HG03378 (cell line): ENCODE data around the gene BTRC.
"Not testable (repeated sequence)": the region's sequence is repeated elsewhere in the genome, so short reads cannot be mapped to it uniquely, and the experiment has no call there.

Experiments used
- ATAC-seq: cut with Tn5 transposase; IDR thresholded peaks from one replicate; pipeline ENCODE4 v1.9.1; 2021; ENCODE audit warnings: mild to moderate bottlenecking, moderate library complexity; ENCODE audit not compliant: unreplicated experiment

Gene BTRC

DNA sequence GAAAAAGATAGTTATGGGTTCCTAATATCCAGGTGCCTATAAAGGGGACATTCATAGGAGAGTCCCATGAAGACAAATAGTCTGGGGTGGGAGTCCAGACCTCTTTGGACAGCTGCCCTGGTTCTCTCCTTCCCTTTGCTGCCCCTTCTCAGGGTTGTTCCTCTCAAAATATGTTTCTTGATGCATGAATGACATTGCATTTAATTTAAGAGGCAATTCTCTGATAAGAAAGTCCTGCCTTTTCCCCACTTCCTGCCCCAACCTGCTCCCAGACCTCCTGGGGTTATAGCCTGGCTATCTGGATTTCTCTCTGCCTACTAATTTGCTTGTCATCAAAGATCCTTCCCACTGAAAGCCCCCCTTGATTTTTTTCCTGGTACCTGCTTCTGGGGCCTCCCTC lies 12.5 kb upstream of the BTRC start:
- no peak for ATAC-seq

- ATAC-seq, result no peak
Observed at GRCh38 chr10:101346177-101346576, 7.8 kb upstream of the BTRC start.

- ATAC-seq, result no peak
Observed at GRCh38 chr10:101351017-101351416, 2.9 kb upstream of the BTRC start.

- ATAC-seq, result no peak
Observed at GRCh38 chr10:101351477-101351876, 2.5 kb upstream of the BTRC start.

- ATAC-seq, result not testable (repeated sequence)
Observed at GRCh38 chr10:101352857-101353256, 1.1 kb upstream of the BTRC start.

GRCh38 chr10:101354328-101355071 lies 535 bp downstream of the BTRC start:
- ATAC-seq, result no peak

- ATAC-seq, result no peak
Observed at GRCh38 chr10:101355072-101355706, 1.2 kb downstream of the BTRC start.

DNA sequence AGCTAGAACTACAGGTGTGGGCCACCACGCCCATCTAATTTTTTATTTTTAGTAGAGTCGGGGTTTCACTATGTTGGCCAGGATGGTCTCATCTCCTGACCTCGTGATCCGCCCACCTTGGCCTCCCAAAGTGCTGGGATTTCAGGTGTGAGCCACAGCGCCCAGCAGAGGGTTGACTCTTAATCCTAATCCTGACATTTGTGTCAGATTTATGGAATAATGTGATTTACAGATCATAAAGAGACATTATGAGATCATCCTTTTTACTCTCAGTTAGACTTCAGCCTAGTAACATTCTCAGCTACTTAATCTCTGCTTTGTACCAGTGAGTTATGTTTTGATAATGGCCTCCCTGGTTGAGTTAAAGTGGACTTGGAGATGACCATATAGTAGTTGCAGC lies 2.2 kb downstream of the BTRC start:
- no peak for ATAC-seq

GRCh38 chr10:101357958-101358357 lies 4.0 kb downstream of the BTRC start:
- ATAC-seq, result no peak

- ATAC-seq, result no peak
Observed at GRCh38 chr10:101358706-101359300, 4.8 kb downstream of the BTRC start.

- not testable (repeated sequence) for ATAC-seq
Observed at GRCh38 chr10:101360090-101360489, 6.1 kb downstream of the BTRC start.

DNA sequence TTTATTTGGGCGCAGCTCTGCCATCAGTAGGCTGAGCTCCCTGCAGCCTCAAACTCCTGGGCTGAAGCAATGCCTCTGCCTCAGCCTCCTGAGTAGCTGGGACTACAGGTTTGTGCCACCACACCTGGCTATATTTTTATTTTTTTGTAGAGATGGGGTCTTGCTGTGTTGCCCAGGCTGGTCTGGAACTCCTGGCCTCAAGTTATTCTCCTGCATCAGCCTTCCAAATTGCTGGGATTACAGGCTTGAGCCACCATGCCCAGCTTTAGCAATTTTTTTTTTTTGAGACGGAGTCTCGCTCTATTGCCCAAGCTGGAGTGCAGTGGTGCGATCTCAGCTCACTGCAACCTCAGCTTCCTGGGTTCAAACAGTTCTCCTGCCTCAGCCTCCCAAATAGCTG lies 6.9 kb downstream of the BTRC start:
- not testable (repeated sequence) for ATAC-seq

DNA sequence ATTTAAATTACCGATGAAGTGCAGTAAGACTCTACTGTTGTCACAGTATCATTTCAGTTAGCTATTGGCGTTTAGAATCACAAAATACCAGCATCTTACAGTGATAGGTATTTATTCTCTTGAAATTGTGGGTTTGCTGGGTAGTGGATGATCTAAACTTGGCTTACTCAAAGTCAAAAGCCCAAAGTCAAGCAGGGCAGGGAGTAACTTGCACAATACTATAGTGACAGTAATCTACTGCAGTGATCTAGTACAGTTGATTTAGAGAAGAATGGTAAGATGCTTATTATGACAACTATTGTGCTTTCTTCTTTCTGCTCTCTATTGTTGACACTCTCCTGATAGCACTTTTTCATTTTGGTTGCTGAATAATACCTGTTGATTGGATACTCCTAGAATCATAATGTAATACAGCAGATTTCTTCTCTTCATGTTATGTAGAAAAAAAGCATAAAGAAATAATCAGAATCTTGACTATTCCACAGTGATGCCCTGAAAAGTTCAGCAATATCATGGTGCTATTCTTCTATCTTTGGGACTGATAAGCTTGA lies 10.0 kb downstream of the BTRC start:
- no peak for ATAC-seq

DNA sequence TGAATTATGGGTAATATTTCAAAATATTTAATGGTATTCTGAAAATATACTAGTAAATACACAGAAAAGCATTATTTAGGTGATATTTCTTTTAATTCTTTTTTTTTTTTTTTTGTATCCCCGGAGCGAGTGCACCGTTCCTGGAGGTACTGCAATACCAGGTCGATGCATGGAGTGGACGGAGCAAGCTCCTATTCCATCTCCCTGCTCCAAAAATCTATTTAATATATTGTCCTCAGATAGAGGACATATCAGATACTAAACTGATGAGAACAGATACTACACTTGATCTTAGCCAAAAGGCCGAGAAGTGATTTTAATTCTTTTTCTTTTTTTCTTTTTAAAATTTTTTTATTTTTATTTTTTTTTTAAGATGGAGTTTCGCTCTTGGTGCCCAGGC lies 10.8 kb downstream of the BTRC start:
- ATAC-seq, result no peak

DNA sequence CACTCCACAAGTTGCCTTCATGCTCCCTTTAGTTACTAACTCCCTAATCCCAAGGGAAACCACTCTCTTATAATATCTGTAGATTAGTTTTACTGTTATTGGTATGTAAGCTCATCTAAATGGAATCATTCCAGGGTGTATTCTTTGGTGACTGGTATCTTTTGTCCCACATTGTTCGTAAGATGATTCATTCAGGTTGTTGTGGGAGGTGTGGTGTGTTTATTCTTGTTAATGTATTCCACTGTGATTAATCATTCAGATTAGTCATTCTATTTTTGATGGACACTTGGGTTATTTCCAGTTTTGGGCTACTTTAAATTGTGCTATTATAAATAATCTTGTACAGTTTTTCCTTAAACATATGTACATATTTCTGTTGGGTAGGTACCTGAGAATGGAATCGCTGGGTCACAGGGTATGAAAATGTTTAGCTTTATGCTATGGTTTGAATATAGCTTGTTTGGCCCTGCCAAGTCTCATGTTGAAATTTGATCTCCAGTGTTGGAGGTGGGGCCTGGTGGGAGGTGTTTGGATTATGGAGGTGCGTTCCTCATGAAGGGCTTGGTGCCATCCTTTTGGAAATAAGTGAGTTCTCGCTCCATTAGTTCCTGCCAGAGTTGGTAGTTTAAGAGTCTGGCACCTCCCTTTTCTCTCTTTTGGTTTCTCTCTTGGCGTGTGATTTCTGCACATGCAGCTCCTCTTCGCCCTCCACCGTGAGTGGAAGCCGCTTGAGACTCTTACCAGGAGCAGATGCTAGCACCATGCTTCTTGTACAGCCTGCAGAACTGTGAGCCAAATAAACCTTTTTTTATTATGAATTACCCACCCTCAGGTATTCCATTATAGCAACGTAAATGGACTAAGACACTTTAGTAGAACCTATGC lies 13.8 kb downstream of the BTRC start:
- no peak for ATAC-seq

GRCh38 chr10:101373063-101373462 lies 19.1 kb downstream of the BTRC start:
- ATAC-seq, result no peak

GRCh38 chr10:101373993-101374392 lies 20.0 kb downstream of the BTRC start:
- ATAC-seq, result not testable (repeated sequence)

DNA sequence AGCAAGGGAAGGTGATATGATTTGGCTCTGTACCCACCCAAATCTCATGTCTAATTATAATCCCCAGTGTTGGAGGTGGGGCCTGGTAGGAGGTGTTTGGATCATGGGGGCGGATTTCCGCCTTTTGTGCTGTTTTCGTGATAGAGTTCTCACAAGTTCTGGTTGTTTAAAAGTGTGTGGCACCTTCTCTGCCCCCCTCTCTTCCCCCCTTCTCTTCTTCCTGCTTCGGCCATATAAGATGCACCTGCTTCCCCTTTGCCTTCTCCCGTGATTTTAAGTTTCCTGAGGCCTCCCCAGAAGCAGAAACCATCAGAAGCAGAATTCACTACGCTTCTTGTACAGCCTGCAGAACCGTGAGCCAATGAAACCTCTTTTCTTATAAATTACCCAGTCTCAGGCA lies 21.1 kb downstream of the BTRC start:
- no peak for ATAC-seq

DNA sequence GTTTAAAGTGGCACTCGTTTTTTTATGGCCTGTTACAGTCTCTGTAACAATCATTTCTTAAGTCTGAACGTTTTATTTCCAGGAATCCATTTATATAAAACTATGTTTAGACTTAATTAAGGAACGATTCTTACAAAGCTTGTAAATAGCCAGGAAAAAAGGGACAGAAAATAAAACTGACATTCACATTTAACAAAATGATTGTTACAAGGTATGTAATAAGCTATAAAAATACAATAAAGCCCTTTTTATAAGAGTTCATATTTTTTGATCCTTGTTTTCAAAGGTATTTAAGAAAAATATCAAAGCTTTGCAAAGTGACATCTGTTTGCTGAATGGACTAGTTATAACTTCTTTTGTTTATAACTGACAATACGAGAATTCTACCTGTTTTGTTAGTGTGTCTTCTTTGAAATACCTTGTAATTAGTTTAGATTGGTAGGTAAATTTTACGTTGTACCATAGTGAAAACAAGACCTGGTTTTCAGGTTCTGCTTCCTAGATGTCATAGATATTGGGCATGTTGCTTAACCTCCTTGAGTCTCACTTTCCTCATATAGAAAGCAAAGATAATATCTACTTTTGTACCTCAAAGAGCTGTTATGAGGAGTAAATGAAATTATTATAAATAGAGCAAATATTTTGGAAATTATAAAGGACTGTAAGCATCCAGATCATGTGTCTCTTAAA lies 25.8 kb downstream of the BTRC start:
- ATAC-seq, result no peak

DNA sequence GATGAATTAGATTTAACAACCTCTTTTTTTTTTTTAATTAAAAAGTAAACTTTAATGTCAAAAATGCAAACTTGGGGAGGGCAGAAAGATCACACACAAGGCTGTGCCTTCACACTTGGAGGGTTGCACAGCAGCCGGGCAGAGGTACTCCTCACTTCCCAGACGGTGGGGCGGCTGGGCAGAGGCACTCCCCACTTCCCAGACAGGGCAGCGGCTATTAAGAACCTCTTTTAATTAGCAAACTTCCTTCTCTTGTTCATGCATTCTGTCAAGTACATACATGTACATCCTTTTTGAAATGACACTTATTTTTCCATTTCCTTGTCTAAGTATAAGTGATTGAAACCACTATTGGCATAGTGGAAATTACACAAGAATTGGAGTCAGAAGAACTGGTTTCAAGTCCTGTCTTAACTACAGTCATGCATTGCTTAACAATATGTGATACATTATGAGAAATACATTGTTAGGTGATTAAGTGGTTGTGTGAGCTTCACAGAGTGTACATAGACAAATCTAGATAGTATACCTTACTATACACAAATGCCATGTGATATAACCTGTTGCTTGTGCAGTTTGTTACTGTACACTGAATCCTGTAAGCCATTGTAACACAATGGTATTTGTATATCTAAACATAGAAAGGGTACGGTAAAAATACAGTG lies 26.5 kb downstream of the BTRC start:
- ATAC-seq, result no peak
